ENCODE measurements around the gene PEAR1.

- TF ChIP-seq EZH2 (IDR thresholded peaks at IDR 0.05) (no peak), POLR2AphosphoS5 (IDR thresholded peaks at IDR 0.05; ENCODE audit: borderline replicate concordance, low read depth, low read length) (no peak), FOXP2 (optimal IDR thresholded peaks at IDR 0.05; ENCODE audit: control extremely low read depth, extremely low read length, insufficient read depth) (no peak)
These were observed 48.2 kb upstream of the PEAR1 start for GRCh38 chr1:156845055-156845952.
